Stimulated activated naive CD8-positive, alpha-beta T cell treated with anti-CD3 and anti-CD28 coated beads, Interleukin-15, Interleukin-2, amounts not matched to agents 100 ng/mL and 50 ng/mL, for 24 hours (primary cell): ENCODE data around the gene GLRA3.

Source experiments
- H3K27ac Mint-ChIP-seq: one replicate; pipeline ENCODE4 v1.8.0; 2021; ENCODE audit warnings: mild to moderate bottlenecking, mixed read lengths
- H3K27me3 Mint-ChIP-seq: one replicate; pipeline ENCODE4 v1.8.0; 2021; ENCODE audit warnings: mixed read lengths
- H3K36me3 Mint-ChIP-seq: one replicate; pipeline ENCODE4 v1.8.0; 2021; ENCODE audit warnings: low read depth, mixed read lengths
- H3K4me1 Mint-ChIP-seq: one replicate; pipeline ENCODE4 v1.8.0; 2021; ENCODE audit warnings: low read depth, mixed read lengths
- H3K4me3 Mint-ChIP-seq: one replicate; pipeline ENCODE4 v1.8.0; 2021; ENCODE audit warnings: mild to moderate bottlenecking, mixed read lengths
- H3K9me3 Mint-ChIP-seq: one replicate; pipeline ENCODE4 v1.8.0; 2021; ENCODE audit warnings: mixed read lengths

Gene GLRA3

DNA sequence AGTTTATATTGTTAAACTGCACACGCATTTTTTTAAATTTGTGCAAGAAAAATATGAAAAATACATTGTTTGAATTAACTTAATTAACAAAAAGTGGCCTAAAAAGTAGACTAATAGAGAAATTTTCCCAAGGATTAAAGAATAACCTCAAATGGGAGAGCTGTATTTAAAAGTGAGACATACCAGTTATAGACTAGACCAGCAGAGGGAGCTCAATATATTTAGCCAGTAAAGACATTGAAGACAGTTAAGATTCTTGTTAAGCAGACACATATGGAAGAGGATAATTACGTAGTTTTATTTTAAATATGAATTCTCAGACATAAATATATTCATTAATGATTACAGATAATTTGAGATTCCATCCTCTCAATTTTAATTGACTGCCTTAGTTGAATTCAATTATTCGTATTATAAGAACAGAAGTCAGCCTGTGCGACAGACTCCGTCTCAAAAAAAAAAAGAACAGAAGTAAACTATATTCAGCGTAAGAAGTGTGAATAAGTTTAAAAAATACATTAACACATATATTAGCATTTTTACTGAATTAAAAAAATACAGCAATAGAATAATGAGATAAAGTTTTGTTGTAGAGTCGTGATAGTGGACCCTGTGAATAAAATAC is 64.8 kb downstream of the GLRA3 start:
- Mint-ChIP-seq H3K27ac (no peak overlapping the region), H3K27me3 (no peaks in the 10 kb centered on the region), H3K4me1 (no peaks in the 10 kb centered on the region), H3K36me3 (no peaks in the 10 kb centered on the region), H3K9me3 (no peaks in the 10 kb centered on the region), H3K4me3 (no peak overlapping the region)

DNA sequence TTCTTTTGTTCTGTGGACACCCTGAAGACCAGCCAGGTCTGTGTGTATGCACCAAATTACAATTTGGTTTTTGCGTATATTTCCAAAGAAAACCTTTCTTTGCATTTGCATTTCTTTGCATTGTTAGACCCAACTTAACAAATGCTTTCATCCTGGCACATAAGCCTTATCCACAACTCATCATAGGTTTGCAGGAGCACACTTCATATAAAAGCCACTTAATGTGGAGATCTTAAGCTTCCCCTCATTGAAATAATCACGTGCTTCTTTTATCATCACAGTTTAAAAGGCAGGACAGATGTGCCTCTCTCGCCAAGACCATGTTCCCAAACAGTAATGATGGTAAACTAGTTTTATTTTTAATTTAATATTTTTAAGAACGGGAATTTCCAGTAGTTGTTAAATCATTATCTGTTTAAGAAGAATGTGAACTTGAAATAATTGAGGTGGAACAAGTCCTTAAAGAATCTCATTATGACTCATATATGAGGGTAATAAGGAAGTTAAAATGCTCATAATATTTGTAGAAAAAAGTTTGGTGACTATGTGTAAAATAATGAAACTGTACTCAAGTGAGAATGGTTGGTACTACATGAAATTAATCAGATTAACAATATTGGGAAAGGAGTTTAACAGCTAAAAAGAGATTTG is 65.5 kb downstream of the GLRA3 start:
- no peaks in the 10 kb centered on the region for H3K9me3 Mint-ChIP-seq
- H3K4me1 Mint-ChIP-seq = no peaks in the 10 kb centered on the region
- H3K36me3 Mint-ChIP-seq = no peaks in the 10 kb centered on the region
- no peak overlapping the region for H3K27ac Mint-ChIP-seq
- H3K4me3 Mint-ChIP-seq = no peak overlapping the region
- H3K27me3 Mint-ChIP-seq = no peaks in the 10 kb centered on the region

DNA sequence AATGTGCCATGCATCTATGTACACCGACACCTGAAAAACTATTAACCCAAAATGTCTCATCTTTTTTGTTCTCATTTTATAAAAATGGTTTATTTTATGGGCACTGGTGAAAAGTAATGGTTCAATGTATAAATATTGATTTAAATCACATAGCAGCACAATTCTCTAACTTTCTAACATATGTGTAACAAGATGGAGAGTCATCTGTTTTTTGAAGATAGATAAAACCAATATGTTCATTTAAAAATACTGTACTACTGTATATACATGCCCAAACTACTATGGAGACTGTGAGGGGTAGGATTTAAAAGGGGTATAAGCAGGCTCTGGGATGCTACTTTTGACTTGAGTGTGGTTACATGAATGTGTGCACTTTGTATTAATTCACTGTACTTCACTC is 67.6 kb downstream of the GLRA3 start:
- Mint-ChIP-seq H3K36me3 (no peaks in the 10 kb centered on the region), H3K4me3 (no peak overlapping the region), H3K27me3 (no peaks in the 10 kb centered on the region), H3K4me1 (no peaks in the 10 kb centered on the region), H3K27ac (no peak overlapping the region), H3K9me3 (no peaks in the 10 kb centered on the region)

DNA sequence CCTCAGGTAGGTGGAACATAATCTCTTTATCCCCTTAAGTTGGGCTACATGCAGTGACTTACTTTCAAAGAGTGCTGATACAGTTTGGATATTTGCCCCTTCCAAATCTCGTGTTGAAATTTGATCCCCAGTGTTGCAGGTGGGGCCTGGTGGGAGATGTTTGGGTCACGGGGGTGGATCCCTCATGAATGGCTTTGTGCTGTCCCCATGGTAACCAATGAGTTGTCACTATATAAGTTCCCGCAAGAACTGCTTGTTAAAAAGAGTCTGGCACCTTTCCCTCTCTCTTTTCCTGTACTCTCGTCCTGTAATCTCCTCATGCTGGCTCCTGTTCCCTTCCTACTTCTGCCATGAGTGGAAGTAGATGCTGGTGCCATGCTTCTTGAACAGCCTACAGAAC is 71.3 kb downstream of the GLRA3 start:
- no peaks in the 10 kb centered on the region for H3K36me3 Mint-ChIP-seq
- H3K4me3 Mint-ChIP-seq = no peak overlapping the region
- no peaks in the 10 kb centered on the region for H3K27me3 Mint-ChIP-seq
- H3K9me3 Mint-ChIP-seq = no peaks in the 10 kb centered on the region
- no peaks in the 10 kb centered on the region for H3K4me1 Mint-ChIP-seq
- no peak overlapping the region for H3K27ac Mint-ChIP-seq

DNA sequence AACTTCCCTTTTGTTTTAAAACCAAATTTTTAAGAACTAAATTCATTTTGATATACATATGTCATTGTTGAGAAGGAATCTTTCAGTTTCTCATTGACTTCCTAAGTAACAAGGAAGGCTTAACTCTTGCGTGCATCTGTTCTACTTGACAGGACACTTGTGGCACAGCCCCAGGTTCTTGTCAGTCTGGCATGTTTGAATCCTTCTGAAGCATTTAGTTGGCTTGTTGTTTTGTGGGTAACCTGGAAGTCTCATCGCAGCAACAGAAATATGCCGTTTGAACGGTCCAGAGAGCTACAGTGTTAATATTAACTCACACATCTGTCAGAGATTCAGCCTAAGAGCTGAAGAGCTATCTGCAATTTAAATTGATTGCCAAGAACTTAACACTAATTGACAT is 76.0 kb downstream of the GLRA3 start:
- no peak overlapping the region for H3K27ac Mint-ChIP-seq

DNA sequence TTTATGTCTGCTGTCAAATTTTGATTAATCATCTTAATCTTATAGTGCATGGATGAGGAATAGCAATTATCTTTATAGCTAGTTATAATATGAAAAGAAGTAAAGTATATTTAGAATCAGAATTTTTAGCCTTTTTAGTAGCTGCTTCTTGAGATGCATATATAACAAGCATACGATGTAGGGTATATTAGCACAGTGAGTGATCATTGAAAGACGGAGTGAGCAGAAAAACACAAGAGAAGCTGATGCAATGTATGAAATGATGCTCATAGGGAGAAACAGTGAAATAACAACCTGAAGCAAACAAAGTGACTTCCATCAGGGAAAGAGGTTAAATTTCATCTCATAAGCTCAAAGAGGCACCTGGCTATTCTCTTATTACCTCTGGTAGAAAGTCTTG is 77.0 kb downstream of the GLRA3 start:
- Mint-ChIP-seq H3K4me1 (no peaks in the 10 kb centered on the region), H3K27ac (no peak overlapping the region), H3K9me3 (no peaks in the 10 kb centered on the region), H3K36me3 (no peaks in the 10 kb centered on the region), H3K27me3 (no peaks in the 10 kb centered on the region), H3K4me3 (no peak overlapping the region)

More for the DNA sequence above, 76.0 kb downstream of the GLRA3 start:
- H3K27me3 Mint-ChIP-seq = no peaks in the 10 kb centered on the region
- H3K36me3 Mint-ChIP-seq = no peaks in the 10 kb centered on the region
- no peaks in the 10 kb centered on the region for H3K4me1 Mint-ChIP-seq
- no peaks in the 10 kb centered on the region for H3K9me3 Mint-ChIP-seq
- H3K4me3 Mint-ChIP-seq = no peak overlapping the region

GRCh38 chr4:174749091-174749490 is 80.0 kb downstream of the GLRA3 start:
- no peaks in the 10 kb centered on the region for H3K36me3 Mint-ChIP-seq
- H3K4me1 Mint-ChIP-seq = no peaks in the 10 kb centered on the region
- no peaks in the 10 kb centered on the region for H3K27me3 Mint-ChIP-seq
- no peak overlapping the region for H3K27ac Mint-ChIP-seq
- H3K4me3 Mint-ChIP-seq = no peak overlapping the region
- no peaks in the 10 kb centered on the region for H3K9me3 Mint-ChIP-seq

GRCh38 chr4:174746710-174747109 is 82.3 kb downstream of the GLRA3 start:
- Mint-ChIP-seq H3K4me3 (no peak overlapping the region), H3K4me1 (no peaks in the 10 kb centered on the region), H3K27me3 (no peaks in the 10 kb centered on the region), H3K36me3 (no peaks in the 10 kb centered on the region), H3K27ac (no peak overlapping the region), H3K9me3 (no peaks in the 10 kb centered on the region)

DNA sequence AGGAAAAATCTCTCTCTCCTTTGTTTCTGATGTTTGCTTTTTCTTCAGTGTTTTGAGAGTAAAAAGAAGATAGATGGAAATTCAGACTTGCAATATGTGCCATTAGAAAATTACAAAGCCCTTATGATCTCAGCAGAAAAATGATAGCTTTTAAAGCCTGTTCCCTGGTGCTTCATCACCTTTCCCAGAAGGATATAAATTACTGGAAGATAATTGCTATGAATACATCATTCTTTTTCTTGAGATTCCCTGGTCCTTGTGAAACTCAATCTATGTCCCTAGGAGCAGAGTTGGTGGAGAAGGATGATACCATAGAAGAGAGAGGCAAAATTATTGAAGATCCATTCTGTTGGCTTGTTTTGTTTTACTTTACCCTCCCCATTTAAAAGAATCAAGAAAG is 86.5 kb downstream of the GLRA3 start:
- no peak overlapping the region for H3K4me3 Mint-ChIP-seq
- H3K4me1 Mint-ChIP-seq = no peaks in the 10 kb centered on the region
- H3K27ac Mint-ChIP-seq = no peak overlapping the region
- H3K9me3 Mint-ChIP-seq = no peaks in the 10 kb centered on the region
- no peaks in the 10 kb centered on the region for H3K27me3 Mint-ChIP-seq
- H3K36me3 Mint-ChIP-seq = no peaks in the 10 kb centered on the region

DNA sequence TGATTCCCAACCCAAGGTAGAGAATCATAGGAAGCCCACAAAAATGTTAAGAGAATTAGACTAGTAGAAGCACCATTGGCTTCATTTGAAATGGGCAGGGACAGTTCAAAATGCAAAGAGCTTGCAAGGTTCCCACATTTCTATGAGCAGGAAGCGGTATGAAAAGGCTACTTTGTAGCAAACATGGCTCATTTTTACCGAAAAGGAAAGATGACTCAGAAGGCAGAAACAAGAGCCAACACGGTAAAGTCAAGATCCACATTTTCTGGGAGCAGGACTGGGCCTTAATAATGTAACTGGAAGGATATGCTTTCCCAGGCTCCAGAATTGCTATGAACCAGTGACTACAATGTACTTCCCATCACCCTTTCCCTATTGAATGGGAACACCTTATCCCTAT is 89.5 kb downstream of the GLRA3 start:
- Mint-ChIP-seq H3K36me3 (no peaks in the 10 kb centered on the region), H3K4me3 (no peak overlapping the region), H3K4me1 (no peaks in the 10 kb centered on the region), H3K27ac (no peak overlapping the region), H3K9me3 (no peaks in the 10 kb centered on the region), H3K27me3 (no peaks in the 10 kb centered on the region)

DNA sequence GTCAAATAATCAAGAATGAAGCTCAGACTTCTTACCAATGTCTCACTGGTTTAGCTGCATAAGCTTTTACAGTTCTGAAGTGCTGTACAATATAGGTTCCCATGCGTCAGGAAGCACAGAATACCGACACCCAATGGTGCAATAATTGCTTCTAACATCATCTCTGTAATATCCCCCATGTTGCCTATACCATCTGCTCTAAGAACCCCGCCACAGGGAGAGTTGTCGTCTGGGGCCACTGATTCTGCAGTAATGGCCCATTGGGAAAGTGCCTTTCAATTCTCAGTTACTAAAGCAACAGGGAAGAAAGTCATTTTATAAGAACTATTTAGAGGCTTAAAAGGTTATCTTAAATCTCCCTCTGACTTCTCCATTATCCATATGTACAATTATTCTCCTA is 94.9 kb downstream of the GLRA3 start:
- Mint-ChIP-seq H3K27me3 (no peaks in the 10 kb centered on the region), H3K9me3 (no peaks in the 10 kb centered on the region), H3K36me3 (no peaks in the 10 kb centered on the region), H3K27ac (no peak overlapping the region), H3K4me3 (no peak overlapping the region), H3K4me1 (no peaks in the 10 kb centered on the region)

GRCh38 chr4:174717828-174718227 is 111.2 kb downstream of the GLRA3 start:
- Mint-ChIP-seq H3K36me3 (no peaks in the 10 kb centered on the region), H3K27ac (no peak overlapping the region), H3K4me3 (no peak overlapping the region), H3K4me1 (no peaks in the 10 kb centered on the region), H3K9me3 (no peaks in the 10 kb centered on the region), H3K27me3 (peaks cover 3% of the 10 kb centered on the region)

DNA sequence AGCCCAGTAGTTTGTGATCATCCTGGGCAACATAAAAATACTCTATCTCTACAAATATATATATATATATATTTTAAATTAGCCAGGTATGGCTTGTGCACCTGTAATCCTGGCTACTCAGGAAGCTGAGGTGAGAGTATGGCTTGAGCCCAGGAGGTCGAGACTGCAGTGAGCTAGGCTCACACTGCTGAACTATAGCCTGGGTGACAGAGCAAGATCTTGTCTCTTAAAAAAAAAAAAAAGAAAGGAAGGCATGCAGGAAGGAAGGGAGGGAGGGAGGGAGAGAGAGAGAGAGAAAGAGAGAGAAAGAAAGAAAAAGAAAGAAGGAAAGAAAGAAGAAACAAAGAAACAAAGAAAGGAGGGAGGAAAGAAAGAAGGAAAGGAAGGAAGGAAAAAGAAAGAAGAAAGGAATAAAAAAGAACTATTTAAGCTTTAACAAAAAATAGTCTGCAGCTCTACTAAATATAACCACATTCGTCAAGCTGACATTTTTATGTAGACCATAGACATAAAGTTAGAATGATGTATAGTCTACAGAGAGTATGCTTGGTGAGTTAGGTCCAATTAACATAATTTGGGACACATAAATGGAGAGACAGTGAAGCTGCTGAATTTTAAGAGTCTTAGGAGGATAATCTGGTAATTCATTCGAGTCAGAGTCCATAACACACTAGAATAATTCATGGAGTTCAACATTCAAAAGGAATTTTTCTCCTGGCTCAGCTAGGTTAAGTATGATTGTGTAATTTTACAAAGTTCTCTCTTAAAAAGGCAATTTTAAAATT is 111.9 kb downstream of the GLRA3 start:
- Mint-ChIP-seq H3K27ac (no peak overlapping the region), H3K4me3 (no peak overlapping the region), H3K4me1 (no peaks in the 10 kb centered on the region), H3K36me3 (no peaks in the 10 kb centered on the region), H3K27me3 (peaks cover 3% of the 10 kb centered on the region), H3K9me3 (no peaks in the 10 kb centered on the region)

- H3K27me3 Mint-ChIP-seq = peaks cover 3% of the 10 kb centered on the region
- no peaks in the 10 kb centered on the region for H3K9me3 Mint-ChIP-seq
- no peak overlapping the region for H3K27ac Mint-ChIP-seq
- H3K36me3 Mint-ChIP-seq = no peaks in the 10 kb centered on the region
- no peak overlapping the region for H3K4me3 Mint-ChIP-seq
- no peaks in the 10 kb centered on the region for H3K4me1 Mint-ChIP-seq
These were observed 114.4 kb downstream of the GLRA3 start for GRCh38 chr4:174714393-174715211.

DNA sequence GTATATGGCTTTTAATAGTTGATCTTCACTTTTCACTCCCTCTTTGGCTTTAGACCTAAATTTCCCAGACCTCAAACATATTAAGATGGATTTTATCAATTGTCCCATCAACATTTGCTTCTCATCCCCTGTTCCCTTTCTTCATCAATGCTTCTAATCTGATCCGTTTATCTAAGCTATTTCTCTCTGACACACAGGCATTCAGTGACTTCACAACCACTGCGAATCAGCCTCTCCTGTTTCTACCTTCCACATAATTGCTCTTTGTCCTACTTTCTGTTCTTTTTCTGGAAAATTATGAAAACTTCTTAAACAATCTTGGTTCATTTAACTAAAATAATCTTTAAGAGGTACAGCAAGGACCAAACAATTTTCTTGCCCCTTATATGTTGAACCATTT is 115.2 kb downstream of the GLRA3 start:
- no peaks in the 10 kb centered on the region for H3K9me3 Mint-ChIP-seq
- H3K36me3 Mint-ChIP-seq = no peaks in the 10 kb centered on the region
- no peaks in the 10 kb centered on the region for H3K4me1 Mint-ChIP-seq
- H3K27me3 Mint-ChIP-seq = peaks cover 3% of the 10 kb centered on the region
- no peak overlapping the region for H3K27ac Mint-ChIP-seq
- no peak overlapping the region for H3K4me3 Mint-ChIP-seq
